ENCODE data around the gene GPATCH8.
"Not testable (repeated sequence)": the region's sequence is repeated elsewhere in the genome, so short reads cannot be mapped to it uniquely, and the experiment has no call there.

GPATCH8 gene

DNA sequence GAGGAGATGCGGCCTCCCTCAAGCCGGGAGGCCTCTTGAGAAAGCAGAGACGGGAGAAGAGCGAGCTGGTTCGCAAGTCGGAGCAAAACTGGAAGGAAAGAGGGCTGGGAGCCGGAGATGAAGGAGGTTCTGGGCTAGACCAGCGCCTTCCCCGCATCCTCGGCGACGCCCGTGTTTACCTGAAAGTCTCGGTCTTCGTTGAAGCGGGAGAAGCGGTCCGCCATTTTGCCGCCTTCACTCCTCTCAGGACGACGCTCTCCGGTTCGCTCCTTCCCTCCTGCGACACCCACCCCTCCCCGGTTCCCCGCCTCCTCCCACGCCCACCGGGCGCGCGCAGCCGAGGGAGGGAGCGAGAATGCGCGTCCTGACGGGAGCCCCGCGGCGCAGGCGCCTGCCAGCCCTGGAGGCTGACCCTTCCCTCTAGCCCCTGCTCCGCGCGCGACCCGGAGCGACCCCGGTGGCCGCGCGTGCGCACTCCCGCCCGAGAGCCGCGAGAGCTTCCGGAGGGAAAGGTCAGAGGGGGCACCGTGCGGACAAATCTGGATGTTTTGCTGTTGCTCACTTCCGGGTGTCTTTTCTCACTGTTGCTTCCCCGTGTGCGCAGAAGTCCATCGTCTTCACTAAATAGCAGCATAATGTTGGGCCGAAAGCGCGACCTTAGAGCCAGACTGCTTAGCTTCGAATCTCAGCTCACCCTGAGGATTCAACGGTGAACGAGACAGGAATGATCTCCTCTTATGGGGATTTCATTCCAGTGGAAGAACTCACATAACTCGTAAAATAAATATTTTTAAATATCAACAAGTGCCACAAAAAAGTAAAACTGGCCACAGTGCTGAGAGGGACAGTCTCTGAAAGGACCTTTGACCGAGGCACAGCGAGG lies at the start of gene GPATCH8:
GPATCH8 (minus strand) TSS at position 260 of the 883 bp plus-strand sequence; CDS start at position 224, 36 bp downstream.
- DNase-seq: peak; percentile 90 to 97

DNA sequence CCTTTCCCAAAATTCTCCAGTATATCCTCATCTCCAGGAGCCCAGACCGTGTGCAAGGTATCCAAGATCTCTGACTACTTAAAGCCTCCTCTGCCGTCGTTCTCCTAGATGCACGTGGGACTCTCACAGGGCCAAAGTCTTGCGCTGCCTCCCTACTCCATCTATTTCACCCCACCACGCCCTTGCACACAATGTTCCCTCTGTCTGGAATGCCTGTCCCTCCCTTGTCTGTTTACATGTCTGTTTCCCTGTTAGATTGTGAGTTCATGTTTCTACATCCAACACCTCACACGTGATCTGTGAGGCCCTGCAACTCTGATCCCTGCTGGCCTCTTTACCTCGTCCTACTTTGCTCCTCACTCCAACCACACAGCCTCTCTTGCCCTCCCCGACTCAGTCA lies 49.2 kb upstream of the GPATCH8 start:
- no peak for DNase-seq

DNA sequence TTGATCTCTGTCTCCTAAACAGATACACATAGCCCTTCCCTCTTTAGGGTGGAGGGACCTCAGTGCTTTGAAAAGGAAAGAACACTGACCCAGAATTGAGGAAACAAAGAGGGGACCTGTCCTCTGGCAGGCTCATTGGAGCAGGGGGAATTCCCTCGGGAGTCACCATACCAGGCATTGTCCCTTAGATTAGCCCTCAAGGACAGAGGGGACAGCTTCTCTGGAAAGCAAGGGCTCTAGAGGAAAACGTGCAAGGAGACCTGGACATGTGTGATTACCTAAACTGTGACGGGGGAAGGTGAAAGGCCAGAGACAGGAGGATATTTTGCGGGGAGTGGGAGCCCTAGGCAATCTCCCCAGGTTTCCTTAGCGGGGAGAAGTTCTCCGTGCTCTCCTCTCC lies 46.5 kb upstream of the GPATCH8 start:
- no peak for DNase-seq

DNA sequence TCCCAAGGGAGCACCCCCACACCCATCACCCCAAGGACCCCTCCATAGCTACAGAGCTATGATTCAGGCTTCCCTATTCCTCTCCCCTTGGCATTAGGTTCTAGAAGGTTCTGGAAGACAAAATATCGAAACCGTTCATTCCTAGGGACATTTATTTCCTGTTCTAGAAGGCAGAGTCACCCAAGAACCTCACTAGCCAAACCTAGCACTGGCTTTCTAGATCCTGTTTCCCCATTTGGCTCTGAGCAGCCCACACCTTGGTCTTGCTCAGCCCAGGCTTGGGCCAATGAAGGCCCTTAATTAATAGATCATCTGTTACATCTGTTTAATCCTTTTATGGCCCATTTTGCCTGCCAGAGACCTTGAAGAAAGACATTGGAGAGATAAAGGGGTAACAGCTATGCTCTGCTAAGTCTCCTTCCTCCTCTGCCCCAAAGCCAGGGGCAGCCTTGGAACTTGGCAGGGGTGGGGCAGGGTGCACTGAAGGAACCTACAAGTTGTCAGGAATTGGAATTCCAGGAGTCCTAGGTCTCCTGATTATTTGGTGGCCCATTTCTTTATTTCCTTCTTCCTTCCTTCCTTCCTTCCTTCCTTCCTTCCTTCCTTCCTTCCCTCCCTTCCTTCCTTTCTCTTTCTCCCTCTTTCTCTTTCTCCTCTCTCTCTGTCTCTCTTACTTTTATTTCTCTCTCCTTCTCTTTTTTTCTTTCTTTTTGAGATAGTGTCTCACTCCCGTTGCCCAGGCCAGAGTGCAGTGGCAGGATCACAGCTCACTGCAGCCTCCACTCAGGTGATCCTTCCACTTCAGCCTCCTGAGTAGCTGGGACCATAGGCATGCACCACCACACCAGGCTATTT lies 45.4 kb upstream of the GPATCH8 start:
- no peak for DNase-seq

DNA sequence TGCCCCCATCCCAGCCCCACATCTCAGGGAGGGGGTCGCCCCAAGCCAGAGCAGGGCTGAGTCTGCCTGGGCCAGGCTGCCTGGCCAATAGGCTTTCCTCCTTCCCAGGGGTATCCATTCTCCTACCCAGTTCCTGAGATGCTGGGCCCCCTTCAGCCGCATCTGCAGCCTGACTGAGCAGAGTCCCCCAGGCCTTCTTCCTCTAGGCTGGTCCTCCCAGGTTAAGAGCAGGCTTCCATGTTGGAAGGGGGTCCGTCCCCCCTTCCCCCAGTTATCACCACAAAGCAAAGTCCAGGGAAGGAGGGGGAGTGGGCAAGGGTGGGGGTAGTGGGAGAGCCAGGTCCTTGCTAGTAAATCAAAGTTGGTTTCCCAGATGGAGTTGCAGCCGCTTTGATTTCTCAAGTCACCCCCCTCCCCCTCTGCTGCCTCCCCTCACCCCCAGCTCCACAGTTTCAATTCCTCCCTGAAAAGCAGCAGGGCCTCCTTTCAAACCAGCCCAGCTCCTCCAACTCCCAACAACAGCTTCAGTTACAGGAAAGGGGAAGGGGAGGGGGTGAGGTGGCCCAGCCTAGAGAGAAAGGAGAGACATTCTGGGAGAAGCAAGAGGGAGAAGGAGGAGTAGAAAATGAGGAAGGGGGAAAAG lies 44.5 kb upstream of the GPATCH8 start:
- no peak for DNase-seq

DNA sequence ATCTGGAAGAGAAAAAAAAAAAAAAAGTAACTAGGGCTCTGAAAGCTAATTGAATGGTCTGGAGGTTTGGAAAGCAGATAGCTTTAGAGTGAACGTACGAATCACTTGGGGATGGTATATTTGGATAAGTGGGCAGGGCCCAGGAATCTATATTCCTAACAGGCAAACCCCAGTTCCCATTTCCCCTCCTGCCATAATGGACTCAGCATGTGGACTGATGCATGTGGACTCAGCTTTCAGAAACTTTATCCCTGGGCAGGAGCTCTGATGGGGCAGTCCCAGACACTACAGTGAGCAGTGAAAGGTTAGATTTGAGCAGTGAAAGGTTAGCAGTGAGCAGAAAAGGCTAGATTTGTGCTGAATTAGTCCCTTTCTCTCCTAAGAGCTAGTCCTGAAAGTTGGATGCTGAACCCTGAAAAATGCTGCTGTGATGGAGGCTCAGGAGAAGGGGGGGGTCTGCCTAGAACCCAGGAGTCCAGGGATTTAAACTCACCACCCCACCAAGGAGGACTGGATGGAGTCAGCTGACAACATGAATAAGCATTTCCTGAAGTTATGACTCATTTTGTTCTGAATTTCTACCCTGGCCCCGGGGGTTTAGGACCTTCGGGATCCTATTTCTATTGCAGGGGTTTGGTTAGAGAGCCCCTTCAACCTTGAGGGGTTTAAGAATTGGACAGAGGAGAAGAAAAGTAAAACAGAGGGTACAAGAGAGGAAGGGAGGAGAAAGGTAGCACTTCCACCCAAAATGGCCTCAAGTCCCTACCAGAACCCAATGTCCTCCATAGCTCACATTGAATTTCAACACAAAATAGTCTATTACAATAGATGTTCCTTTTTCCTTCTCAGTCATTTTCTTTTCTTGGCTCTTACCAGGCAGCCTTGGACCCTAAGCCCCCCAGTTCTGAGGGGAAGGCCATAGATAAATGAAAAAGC lies 43.7 kb upstream of the GPATCH8 start:
- DNase-seq: no peak

DNA sequence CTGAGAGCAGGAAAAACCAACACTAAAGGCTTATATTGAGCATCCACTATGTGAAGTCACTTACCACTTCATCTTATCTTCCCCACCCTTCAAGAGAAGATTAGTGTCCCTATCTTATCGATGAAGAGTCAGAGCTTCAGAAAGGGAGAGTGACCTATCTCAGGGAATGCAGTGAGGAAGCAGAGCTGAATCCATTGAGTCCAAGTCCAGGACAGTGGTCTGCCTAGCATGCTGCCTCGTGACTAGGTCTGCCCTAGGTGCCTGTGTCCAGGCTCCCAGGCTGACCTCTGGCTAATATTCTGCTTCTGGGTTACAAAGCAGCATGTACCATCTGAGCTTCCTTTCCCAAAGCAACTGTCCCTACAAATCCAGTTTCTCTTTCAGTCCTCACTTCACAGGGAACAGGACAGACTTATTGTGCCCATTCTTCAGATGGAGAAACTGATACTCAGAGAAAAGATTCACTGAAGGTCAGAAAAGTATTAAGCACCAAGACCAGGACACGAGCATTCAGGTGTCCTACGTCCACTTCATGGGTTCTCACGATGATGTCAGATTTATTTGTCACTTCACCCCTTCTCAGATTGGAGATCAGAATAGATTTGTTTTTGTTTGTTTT lies 40.8 kb upstream of the GPATCH8 start:
- no peak for DNase-seq

DNA sequence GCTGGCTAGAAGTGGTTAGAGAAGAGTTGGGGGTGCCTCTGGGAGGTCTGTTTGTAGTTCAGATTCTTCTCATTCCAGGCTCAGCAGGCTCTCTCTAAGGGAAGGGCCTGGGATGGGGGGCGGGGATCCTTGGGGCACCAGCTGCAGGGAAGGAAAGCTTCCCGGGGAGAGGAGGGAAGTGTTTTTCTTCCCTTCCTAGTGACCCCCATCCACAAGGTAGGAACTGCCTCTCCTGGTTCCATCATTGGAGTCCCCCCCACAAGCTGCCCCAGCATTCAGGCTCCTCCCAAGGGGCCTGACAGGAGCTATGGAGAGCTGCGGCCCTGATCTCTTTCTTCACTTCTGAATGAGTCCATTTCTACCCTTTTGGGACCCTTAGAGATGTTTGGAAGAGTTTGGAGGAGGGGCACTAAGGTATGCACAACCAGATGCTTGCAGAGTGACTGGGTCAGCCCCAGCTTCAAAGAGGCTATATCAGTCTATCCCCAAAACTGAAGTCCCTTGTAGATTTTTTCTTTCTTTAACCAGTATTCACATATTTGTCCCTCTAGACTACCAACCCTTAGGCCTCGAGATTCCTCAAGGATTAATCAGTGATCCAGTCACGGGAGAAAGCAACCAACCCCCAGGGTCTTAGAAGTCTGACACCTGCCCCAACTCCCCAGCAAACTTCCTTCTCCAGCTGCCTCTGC lies 40.2 kb upstream of the GPATCH8 start:
- DNase-seq: no peak

DNA sequence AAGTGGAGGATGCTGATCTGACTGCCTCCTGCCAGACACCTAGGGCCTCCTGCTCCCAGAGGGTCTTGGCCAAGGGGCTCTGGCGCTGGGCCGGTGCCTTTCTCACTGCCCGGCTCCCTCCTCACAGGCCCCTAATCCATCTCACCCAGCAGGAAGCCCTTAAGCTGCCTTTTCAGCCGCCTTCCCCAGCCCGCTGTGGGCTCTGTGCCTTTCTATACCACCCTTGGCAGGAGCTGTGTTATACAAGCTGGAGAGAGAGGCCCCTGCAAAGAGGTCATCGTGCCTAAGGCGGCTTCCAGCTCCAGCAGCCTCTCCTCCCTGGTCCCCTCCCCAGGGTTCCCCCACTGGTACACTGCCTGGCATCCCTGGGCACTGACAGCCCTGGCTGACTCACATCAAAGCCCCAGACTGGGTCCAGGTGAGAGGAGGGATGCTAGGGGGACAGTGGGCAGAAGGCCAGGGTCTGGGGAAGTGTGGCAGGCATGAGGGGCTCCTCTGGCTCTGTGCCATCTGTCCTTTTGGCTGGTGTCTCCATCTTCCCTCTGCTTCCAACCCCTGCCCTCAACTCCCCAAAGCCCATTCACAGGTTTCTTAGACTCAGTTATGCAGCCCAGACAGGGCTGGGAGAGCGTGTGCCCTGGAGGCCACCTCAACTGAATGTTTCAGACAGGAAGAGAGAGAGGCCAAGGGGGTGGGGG lies 38.8 kb upstream of the GPATCH8 start:
- no peak for DNase-seq

DNA sequence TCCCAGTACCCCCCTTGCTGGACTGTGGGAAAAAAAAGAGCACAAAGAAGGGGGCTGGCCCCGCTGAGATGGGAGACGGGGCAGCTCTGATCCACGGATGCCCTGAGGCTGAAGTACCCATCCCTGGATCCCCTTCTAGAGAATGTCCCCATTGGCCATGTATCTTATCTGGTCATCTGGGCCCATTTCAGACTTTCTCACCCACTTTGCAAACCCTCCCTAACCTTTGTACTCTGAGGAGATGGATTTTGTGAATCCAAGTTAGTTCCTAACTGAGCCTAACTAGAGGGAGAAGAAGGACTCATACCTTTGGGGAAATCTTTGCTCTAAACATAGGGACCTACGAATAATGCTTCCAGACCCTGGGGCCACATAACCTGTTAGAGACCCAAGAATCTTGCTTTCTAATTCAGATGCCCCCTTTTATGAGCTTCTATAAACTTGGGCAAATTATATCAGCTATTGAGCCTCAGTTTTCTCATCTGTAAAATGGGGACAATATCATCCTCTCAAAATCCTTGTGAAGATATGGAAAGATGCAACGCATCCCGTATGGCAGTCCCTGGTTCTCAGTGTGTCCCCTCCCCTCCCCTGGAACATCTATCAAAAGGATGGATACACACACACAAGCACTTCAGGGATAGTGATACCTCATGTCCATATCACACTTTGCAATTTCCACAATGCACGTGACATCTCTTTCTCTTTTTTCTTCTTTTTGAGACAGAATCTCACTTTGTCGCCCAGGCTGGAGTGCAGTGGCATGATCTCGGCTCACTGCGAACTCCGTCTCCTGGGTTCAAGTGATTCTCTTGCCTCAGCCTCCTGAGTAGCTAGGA lies 37.3 kb upstream of the GPATCH8 start:
- DNase-seq: no peak

DNA sequence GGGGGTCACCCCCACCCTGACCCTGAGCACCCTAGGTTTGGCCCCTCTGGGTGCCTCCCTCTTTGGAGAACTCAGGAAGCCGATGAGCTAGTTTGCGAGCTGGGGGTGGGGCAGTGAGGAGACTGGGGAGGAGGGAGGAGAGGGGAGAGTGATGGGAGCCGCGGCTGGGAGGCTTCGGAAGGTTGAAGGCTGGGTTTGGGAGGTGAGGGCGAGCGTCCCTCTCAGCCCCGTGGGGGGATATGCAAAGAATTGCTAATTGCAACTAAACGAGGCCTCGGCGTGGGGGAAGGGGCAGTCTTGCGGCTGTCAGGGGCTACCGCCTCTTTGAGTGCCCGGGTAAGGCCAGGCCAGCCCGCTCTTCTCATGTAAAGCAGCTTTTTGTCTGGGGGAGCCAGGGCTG lies 36.5 kb upstream of the GPATCH8 start:
- no peak for DNase-seq

DNA sequence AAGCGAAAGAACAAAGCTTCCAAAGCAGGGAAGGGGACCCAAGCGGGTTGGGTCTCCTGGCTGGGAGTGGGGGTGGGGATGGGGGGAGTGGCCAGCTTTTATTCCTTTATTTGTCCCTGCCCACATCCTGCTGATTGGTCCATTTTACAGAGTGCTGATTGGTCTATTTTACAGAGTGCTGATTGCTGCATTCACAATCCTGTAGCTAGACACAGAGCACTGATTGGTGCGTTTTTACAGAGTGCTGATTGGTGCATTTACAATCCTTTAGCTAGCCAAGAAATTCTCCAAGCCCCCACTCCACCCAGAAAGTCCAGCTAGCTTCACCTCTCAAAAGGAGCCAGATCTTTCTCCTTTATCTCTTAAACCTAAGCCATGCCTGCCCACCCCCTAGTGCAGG lies 34.7 kb upstream of the GPATCH8 start:
- not testable (repeated sequence) for DNase-seq

DNA sequence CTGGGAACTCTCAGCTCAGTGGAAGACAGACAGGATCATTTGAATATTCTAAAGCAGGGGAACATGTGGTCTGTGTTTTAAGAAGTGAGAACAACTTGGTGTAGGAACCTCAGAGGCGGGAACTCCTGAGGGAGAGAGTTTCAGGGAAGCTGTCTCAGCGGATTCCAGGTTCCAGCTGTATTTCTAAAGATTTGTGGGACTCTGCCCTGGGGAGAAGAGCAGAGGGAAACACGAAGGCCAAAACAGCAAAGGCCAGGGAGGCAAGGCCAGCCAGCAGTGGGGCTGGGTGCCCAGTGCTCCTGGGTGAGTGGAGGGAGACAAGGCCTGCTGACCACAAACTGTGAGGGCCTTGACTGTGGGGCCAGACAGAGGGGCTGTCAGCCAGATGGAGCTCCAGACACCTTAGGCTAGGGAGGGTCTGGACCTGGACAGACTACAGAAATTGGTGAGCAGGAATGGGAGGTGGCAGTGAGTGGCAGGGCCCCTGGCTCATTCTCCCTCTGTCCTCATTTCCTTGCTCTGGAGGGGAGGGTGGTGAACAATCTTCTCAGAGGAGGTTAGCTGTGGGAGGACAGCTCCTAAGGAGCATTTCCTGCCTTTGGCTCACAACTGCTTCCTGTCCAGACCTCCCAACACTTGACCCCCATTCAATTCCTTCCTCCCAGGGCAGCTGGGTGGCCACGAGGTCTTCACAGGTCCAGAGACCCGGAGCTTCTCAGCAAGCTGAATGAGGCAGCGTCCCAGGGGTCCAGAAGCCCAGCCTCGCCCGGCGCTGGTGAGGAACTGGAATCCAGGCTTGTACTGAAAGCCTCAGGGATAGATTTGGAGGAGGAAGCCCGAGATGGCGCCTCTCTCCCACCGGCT lies 33.1 kb upstream of the GPATCH8 start:
- DNase-seq: no peak

DNA sequence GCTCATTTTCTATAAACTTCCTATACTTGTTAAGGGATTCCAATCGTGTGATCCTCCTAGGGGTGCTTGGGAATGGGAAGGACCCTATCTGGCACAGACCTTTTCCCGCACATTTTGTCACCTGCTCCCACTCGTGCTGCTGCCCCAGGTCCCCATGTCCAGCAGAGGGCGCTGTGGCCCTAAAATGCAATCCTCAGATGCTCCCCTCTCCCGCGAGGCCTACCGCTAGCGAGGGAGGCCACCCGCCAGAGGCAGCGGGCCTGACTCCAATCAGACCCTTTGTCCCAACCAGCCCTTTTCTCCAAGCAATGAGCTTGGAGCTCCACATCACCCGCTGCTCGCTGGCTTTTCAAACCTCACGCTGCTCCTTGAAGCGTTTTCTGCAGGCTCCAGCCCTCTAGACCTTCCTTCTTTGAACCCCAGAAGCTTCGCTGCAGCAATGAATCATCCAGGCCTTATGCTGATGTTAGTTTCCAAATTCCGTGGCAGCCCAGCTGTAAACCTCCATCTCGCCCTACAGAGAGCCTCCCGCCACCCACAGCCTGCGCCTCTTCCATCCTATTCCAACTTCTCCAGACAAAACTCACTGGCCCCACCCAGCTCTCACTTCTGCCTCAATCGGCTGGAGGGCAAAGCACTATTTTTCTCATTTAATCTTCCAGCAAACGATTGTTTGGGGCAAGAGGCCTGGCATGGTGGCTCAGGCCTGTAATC lies 30.5 kb upstream of the GPATCH8 start:
- DNase-seq: peak; percentile 70 to 86

DNA sequence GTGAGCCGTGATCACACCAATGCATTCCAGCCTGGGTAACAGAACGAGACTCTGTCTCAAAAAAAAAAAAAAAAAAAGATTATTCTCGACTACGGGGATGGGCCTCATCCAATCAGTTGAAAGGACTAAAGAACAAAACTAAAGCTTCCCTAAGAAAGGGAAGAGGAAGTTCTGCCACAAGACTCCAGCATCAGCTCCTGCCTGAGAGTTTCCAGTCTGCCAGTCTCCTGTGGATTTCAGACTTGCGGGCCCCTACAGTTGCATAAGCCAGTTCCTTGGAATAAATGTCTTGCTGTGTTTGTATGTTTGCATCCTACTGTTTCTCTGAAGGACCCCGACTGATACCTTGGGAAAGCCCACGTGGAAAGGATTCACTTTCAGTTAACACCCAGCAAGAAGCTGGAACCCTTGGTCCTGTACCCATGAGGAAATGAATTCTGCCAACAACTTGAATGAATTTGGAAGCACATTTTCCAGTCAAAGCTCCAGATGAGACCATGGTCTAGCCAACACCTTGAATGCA lies 27.8 kb upstream of the GPATCH8 start:
- no peak for DNase-seq

DNA sequence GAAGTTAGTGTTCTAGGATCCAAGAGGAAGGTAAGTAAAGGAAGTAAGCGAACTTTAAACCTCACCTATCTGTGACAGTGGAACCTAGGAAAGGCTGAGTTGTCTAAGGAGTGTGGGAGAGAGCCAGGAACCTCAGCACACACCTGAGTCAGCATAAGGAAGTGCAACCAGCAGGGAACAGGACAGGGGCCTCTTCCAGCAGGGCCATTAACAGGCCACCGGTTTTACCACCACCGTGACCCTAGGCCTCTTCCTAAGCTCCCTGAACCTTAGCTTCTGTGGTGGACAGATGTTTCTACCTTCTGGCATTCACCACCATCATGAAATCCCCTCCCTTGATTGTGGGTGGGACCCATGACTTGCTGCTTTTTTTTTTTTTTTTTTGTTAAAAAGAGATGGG lies 26.7 kb upstream of the GPATCH8 start:
- DNase-seq: no peak

DNA sequence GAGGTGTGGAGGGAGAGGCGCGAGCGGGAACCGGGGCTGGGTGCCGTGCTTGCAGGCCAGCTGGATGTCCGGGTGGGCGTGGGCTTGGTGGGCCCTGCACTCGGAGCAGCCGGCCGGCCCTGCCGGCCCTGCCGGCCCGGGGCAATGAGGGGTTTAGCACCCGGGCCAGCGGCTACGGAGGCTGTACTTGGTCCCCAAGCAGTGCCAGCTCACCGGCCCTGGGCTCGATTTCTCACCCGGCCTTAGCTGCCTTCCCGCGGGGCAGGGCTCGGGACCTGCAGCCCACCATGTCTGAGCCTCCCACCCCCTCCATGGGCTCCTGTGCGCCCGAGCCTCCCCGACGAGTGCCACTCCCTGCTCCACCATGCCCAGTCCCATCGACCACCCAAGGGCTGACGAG lies 24.7 kb upstream of the GPATCH8 start:
- DNase-seq: no peak

DNA sequence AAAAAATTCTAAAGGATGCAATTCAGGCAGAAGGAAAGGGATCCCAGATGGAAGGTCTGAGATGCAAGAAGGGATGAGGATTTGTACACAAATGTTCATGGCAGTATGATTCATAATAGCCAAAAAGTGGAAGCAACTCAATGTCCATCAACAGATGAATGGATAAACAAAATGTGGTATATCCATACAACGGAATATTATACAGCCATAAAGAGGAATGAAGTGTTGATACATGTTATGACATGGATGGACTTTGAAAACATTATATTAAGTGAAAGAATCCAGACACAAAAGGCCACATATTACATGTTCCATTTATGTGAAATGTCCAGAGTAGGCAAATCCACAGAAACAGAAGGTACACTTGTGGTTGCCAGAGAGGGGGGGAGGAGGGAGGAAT lies 23.9 kb upstream of the GPATCH8 start:
- DNase-seq: no peak
